ENCODE data around the gene C21orf58. TPM values are rescaled to one million over a fixed set of nuclear protein-coding genes. Genes with fewer than 3 reads are reported as not detected.

C21orf58 gene
- total RNA-seq, 4 donors from 2014 or later = 2.2 to 11.1 (median 3.0) TPM

- Histone ChIP-seq H3K4me3 (no peak overlapping the region), H3K4me1 (no peaks in the 10 kb centered on the region), H3K9me3 (no peaks in the 10 kb centered on the region), H3K27me3 (no peaks in the 10 kb centered on the region), H3K27ac (no peak overlapping the region), H3K36me3 (peaks cover 2 to 95% (median 33%) of the 10 kb centered on the region in 3 donors)
- TF ChIP-seq POLR2A (IDR thresholded peaks at IDR 0.05) (no peak), EP300 (IDR thresholded peaks at IDR 0.05) (no peak), CTCF (IDR thresholded peaks at IDR 0.05) (no peak)
- no peak for DNase-seq (ENCODE audit: low spot score in 2 of 2)
- 92 to 95% methylated on average over 17 of the region's 17 CpGs for WGBS, 2 donors
Observed at GRCh38 chr21:46349134-46349760, 25.6 kb upstream of the C21orf58 start.

DNA sequence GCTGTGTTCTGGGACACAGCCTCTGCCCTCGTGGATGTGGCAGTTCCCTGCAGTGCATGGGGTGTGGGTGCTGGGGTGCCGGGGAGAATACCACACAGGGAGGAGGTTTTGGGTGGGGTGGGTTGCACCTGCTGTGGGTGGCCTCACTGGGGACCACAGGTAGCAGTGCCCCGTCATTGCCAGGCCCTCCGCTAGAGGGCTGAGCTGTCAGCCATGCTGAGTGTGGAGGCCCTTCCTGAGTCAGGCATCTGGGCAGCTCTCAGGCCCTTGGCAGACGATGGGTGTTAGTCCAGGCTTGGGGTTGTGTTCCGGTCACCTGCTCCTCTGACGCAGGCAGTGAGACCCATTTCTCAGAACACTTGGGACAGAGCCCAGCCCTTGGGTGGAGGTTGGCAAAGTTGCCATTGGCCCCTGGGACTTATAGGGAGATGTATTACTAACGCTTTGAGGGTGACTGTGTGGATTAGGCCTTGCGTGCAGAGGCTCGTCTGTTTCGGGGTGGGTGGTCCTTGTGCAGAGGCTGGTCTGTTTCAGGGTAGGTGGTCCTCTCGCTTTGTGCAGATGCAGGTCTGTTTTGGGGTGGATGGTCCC lies 24.2 kb upstream of the C21orf58 start:
- Histone ChIP-seq H3K9me3 (no peaks in the 10 kb centered on the region), H3K27me3 (no peaks in the 10 kb centered on the region), H3K4me3 (no peak overlapping the region), H3K4me1 (no peaks in the 10 kb centered on the region), H3K36me3 (peaks cover 2 to 83% (median 22%) of the 10 kb centered on the region in 3 donors), H3K27ac (no peak overlapping the region)
- no peak for DNase-seq (ENCODE audit: low spot score in 2 of 2)
- TF ChIP-seq EP300 (IDR thresholded peaks at IDR 0.05) (no peak), POLR2A (IDR thresholded peaks at IDR 0.05) (no peak), CTCF (IDR thresholded peaks at IDR 0.05) (no peak)
- 87 to 88% methylated on average over 12 of the region's 12 CpGs for WGBS, 2 donors

DNA sequence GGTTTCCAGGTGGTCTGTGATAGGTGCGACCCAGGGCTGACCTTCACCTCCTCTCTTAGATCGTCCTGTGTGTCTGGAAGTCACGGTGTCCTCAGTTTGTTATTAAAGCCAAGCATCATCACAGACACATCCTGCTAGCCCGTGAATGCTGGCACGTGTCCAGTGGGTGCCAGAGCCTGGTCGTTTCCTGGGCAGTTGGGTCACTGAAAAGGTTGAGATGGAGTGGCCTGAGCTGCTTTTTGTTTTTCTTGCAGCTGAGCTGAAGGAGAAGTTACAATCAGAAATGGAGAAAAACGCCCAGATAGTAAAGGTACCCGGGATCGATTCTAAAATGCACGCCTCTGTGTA lies 23.5 kb upstream of the C21orf58 start:
- TF ChIP-seq EP300 (IDR thresholded peaks at IDR 0.05) = no peak
- no peak for TF ChIP-seq POLR2A (IDR thresholded peaks at IDR 0.05)
- TF ChIP-seq CTCF (IDR thresholded peaks at IDR 0.05) = no peak
- no peak overlapping the region for H3K4me3 ChIP-seq
- no peak overlapping the region for H3K27ac ChIP-seq
- no peaks in the 10 kb centered on the region for H3K9me3 ChIP-seq
- H3K27me3 ChIP-seq = no peaks in the 10 kb centered on the region
- DNase-seq (ENCODE audit: low spot score in 2 of 2) = no peak
- peaks cover 2 to 77% (median 16%) of the 10 kb centered on the region in 3 donors for H3K36me3 ChIP-seq
- 68 to 69% methylated on average over 10 of the region's 10 CpGs for WGBS, 2 donors
- H3K4me1 ChIP-seq = no peaks in the 10 kb centered on the region

DNA sequence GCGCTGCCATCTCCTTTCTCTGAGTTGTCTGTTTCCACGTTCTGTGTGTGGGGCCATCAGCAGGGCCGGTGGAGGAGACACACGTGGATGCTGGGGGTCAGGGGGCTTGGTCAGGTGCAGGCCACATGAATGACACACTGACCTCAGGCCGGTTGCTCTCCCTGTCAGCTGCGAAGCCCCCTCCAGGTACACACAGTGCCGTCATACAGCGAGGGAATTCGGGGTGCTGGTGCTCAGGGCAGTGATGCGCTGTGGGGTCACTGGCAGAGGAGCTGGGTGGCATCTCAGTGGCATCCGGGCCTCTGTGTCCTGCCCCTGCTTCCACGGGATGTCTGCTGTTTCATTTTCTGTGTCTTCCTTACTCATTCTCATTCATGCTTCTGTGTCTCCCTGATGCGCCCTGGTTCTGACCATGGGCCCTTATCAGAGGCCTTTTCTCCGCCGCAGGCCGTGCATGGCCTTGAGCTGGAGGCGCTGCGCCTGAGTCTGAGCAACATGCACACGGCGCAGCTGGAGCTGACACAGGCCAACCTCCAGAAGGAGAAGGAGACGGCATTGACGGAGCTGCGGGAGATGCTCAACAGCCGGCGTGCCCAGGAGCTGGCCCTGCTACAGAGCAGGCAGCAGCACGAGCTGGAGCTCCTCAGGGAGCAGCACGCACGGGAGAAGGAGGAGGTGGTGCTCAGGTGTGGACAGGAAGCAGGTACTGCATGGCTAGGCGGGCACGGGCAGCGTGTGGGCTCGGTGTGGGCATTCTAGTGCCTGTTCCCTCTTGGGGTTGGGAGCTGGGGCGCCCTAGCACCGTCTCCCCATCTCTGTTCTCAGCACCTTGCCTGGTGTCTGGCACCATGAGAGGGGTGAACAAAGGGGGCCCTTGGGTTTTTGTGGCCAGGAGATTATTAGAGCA lies 22.9 kb upstream of the C21orf58 start:
- H3K36me3 ChIP-seq = peaks cover 2 to 74% (median 11%) of the 10 kb centered on the region in 3 donors
- no peak for DNase-seq (ENCODE audit: low spot score in 2 of 2)
- H3K27ac ChIP-seq = no peak overlapping the region
- no peak overlapping the region for H3K4me3 ChIP-seq
- H3K9me3 ChIP-seq = no peaks in the 10 kb centered on the region
- no peaks in the 10 kb centered on the region for H3K4me1 ChIP-seq
- no peak for TF ChIP-seq EP300 (IDR thresholded peaks at IDR 0.05)
- no peak for TF ChIP-seq CTCF (IDR thresholded peaks at IDR 0.05)
- no peak for TF ChIP-seq POLR2A (IDR thresholded peaks at IDR 0.05)
- 92 to 96% methylated on average over 34 of the region's 34 CpGs for WGBS, 2 donors
- H3K27me3 ChIP-seq = no peaks in the 10 kb centered on the region

GRCh38 chr21:46345861-46346260 lies 22.2 kb upstream of the C21orf58 start:
- no peaks in the 10 kb centered on the region for H3K27me3 ChIP-seq
- no peak overlapping the region for H3K4me3 ChIP-seq
- peaks cover 2 to 70% (median 11%) of the 10 kb centered on the region in 3 donors for H3K36me3 ChIP-seq
- no peaks in the 10 kb centered on the region for H3K9me3 ChIP-seq
- no peak for DNase-seq (ENCODE audit: low spot score in 2 of 2)
- WGBS, 2 donors = 90 to 91% methylated on average over 14 of the region's 14 CpGs
- no peak for TF ChIP-seq EP300 (IDR thresholded peaks at IDR 0.05)
- no peak overlapping the region for H3K27ac ChIP-seq
- no peaks in the 10 kb centered on the region for H3K4me1 ChIP-seq

Measured in tibial nerve (tissue), 4 donors.